ENCODE measurements around the gene HCN4.

HCN4 gene

DNA sequence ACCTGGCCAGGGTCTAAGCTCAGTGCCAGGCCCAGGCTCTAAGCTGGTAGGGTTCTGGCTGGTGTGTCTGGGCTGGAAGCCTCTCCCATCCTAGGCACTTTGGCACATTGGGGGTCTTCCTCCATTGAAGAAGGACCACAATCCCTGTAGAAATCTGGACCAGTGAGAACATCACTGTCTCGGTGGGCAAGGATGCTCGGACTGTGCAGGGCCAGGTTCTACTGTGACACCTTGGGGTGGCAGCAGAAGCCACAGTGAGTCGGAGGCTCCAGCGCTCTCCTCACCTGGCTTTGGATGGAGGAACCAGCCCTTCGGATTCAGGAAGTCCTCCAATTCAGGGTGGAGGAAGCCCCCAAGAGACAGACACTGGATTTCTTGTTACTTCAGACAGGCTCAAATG, 17.5 kb upstream of the HCN4 start:
- no peak for TF ChIP-seq EZH2phosphoT487 (IDR thresholded peaks at IDR 0.05; ENCODE audit: borderline replicate concordance)
- TF ChIP-seq, protein P1, sequence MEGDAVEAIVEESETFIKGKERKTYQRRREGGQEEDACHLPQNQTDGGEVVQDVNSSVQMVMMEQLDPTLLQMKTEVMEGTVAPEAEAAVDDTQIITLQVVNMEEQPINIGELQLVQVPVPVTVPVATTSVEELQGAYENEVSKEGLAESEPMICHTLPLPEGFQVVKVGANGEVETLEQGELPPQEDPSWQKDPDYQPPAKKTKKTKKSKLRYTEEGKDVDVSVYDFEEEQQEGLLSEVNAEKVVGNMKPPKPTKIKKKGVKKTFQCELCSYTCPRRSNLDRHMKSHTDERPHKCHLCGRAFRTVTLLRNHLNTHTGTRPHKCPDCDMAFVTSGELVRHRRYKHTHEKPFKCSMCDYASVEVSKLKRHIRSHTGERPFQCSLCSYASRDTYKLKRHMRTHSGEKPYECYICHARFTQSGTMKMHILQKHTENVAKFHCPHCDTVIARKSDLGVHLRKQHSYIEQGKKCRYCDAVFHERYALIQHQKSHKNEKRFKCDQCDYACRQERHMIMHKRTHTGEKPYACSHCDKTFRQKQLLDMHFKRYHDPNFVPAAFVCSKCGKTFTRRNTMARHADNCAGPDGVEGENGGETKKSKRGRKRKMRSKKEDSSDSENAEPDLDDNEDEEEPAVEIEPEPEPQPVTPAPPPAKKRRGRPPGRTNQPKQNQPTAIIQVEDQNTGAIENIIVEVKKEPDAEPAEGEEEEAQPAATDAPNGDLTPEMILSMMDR (conservative IDR thresholded peaks at IDR 0.05; ENCODE audit: low read length): no peak
- Histone ChIP-seq H3K4me1 (ENCODE audit: insufficient read depth, low read length, poor library complexity, severe bottlenecking) (no peaks in the 10 kb centered on the region), H3K4me2 (ENCODE audit: low read depth, low read length, poor library complexity, severe bottlenecking) (no peak overlapping the region), H3F3A (ENCODE audit: low read depth) (no peaks in the 10 kb centered on the region), H4K20me1 (ENCODE audit: insufficient read depth, low read length, poor library complexity, severe bottlenecking) (no peaks in the 10 kb centered on the region), H3K36me3 (ENCODE audit: insufficient read depth, low read length) (no peaks in the 10 kb centered on the region), H3K9me2 (replicated peaks; ENCODE audit: low read depth, low read length) (no peaks in the 10 kb centered on the region), H3K9me3 (ENCODE audit: insufficient read depth, low read depth, low read length) (no peaks in the 10 kb centered on the region), H3K79me2 (ENCODE audit: insufficient read depth, low read length) (no peaks in the 10 kb centered on the region), H3K4me3 (ENCODE audit: low read length, poor library complexity, severe bottlenecking) (no peak overlapping the region), H3K27me3 (ENCODE audit: insufficient read depth, low read length, poor library complexity, severe bottlenecking) (no peaks in the 10 kb centered on the region), H2AFZ (ENCODE audit: low read length) (no peak overlapping the region), H3K9ac (ENCODE audit: low read depth, low read length, poor library complexity, severe bottlenecking) (no peak overlapping the region)

DNA sequence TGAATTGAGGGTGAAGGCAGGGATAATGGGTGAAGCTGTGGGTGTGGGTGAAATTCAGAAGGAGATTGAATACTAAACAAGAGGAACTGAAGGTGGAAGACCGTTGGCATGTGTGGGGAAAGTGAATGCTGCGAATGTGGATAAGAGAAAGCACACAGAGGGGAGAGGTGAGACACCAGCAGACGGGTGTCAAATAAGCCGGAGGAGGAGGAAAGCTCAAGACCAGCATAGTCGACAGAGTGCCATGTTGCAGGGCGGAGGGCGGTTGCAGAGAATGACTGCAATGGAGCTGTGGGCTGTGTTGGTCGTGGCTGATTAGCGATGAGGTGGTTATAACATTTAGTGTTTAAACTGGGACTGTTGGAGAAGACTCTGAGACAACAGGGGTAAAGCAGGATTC, 16.4 kb upstream of the HCN4 start:
- Histone ChIP-seq H3K4me2 (ENCODE audit: low read depth, low read length, poor library complexity, severe bottlenecking) (no peak overlapping the region), H3F3A (ENCODE audit: low read depth) (no peaks in the 10 kb centered on the region), H2AFZ (ENCODE audit: low read length) (no peak overlapping the region), H3K27me3 (ENCODE audit: insufficient read depth, low read length, poor library complexity, severe bottlenecking) (no peaks in the 10 kb centered on the region), H3K4me3 (ENCODE audit: low read length, poor library complexity, severe bottlenecking) (no peak overlapping the region), H3K9ac (ENCODE audit: low read depth, low read length, poor library complexity, severe bottlenecking) (no peak overlapping the region), H3K79me2 (ENCODE audit: insufficient read depth, low read length) (no peaks in the 10 kb centered on the region), H3K9me3 (ENCODE audit: insufficient read depth, low read depth, low read length) (no peaks in the 10 kb centered on the region), H3K4me1 (ENCODE audit: insufficient read depth, low read length, poor library complexity, severe bottlenecking) (no peaks in the 10 kb centered on the region), H3K9me2 (replicated peaks; ENCODE audit: low read depth, low read length) (no peaks in the 10 kb centered on the region), H4K20me1 (ENCODE audit: insufficient read depth, low read length, poor library complexity, severe bottlenecking) (no peaks in the 10 kb centered on the region), H3K36me3 (ENCODE audit: insufficient read depth, low read length) (no peaks in the 10 kb centered on the region)
- no peak for TF ChIP-seq EZH2phosphoT487 (IDR thresholded peaks at IDR 0.05; ENCODE audit: borderline replicate concordance)
- TF ChIP-seq, protein P1 (conservative IDR thresholded peaks at IDR 0.05; ENCODE audit: low read length): no peak

DNA sequence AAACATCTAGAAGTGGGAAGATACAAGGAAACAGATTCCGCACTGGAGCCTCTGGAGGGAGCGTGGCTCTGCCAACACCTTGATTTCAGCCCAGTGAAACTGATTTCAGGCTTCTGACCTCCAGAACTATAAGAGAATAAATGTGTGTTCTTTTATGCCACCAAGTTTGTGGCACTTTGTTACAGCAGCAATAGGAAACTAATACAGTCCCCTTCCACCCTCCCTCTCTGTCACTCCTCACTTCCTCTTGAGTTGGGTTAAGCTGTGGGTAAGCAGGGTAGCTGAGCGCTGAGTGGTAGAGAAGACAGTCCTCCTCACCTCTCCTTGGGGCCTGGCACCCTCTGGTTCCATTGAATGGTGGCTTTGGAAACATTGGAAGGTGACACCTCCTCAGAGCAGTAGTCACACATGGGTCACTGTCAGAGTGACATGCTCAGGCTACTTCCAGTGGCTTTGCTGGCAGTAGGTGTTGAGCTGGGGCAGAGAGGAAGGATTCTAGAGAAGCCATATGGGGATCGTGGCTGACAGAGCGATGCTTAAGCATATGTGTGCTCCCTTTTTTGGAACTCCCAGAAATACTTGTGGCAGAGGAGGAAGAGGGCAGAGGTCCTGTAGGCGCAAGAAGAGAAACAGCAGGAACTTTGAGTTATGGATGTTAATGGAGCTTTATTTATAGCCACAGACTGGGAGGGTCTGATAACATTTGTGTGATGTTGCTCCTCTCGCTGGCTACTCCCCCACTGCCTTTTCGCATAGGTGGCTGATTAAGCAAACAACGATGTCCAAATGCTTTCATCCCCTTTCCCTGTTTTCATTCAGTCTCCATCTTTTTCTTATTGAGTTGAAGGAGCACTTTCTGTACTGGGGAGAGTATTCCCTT, 14.8 kb upstream of the HCN4 start:
- Histone ChIP-seq H3K4me2 (ENCODE audit: low read depth, low read length, poor library complexity, severe bottlenecking) (no peak overlapping the region), H3K36me3 (ENCODE audit: insufficient read depth, low read length) (no peaks in the 10 kb centered on the region), H4K20me1 (ENCODE audit: insufficient read depth, low read length, poor library complexity, severe bottlenecking) (no peaks in the 10 kb centered on the region), H2AFZ (ENCODE audit: low read length) (no peak overlapping the region), H3K27me3 (ENCODE audit: insufficient read depth, low read length, poor library complexity, severe bottlenecking) (no peaks in the 10 kb centered on the region), H3K79me2 (ENCODE audit: insufficient read depth, low read length) (no peaks in the 10 kb centered on the region), H3K9me2 (replicated peaks; ENCODE audit: low read depth, low read length) (no peaks in the 10 kb centered on the region), H3K4me1 (ENCODE audit: insufficient read depth, low read length, poor library complexity, severe bottlenecking) (no peaks in the 10 kb centered on the region), H3K4me3 (ENCODE audit: low read length, poor library complexity, severe bottlenecking) (no peak overlapping the region), H3K9ac (ENCODE audit: low read depth, low read length, poor library complexity, severe bottlenecking) (no peak overlapping the region), H3F3A (ENCODE audit: low read depth) (no peaks in the 10 kb centered on the region), H3K9me3 (ENCODE audit: insufficient read depth, low read depth, low read length) (no peaks in the 10 kb centered on the region)
- TF ChIP-seq EZH2phosphoT487 (IDR thresholded peaks at IDR 0.05; ENCODE audit: borderline replicate concordance): no peak
- TF ChIP-seq, protein P1 (conservative IDR thresholded peaks at IDR 0.05; ENCODE audit: low read length): no peak

Measured in Loucy (cell line).